IPS DF 4.7 (cell line): ENCODE data around the gene FOXG1.

Source experiments
- DNase-seq: peaks from one replicate; pipeline ENCODE4 v3.0.0-alpha.2; 2013; ENCODE audit warnings: low spot score; ENCODE audit errors: extremely low read depth

The FOXG1 gene

GRCh38 chr14:28766469-28766955 lies at the start of gene FOXG1:
FOXG1 (plus strand) TSS chr14:28766787; CDS start chr14:28767280, 493 bp downstream.
- no peak for DNase-seq

GRCh38 chr14:28719130-28719529 lies 47.5 kb upstream of the FOXG1 start:
- no peak for DNase-seq

GRCh38 chr14:28731358-28731757 lies 35.2 kb upstream of the FOXG1 start:
- no peak for DNase-seq

GRCh38 chr14:28742171-28742846 lies 24.3 kb upstream of the FOXG1 start:
- no peak for DNase-seq

- DNase-seq, result no peak
Observed at GRCh38 chr14:28744126-28744525, 22.5 kb upstream of the FOXG1 start.

GRCh38 chr14:28745176-28745575 lies 21.4 kb upstream of the FOXG1 start:
- DNase-seq, result no peak

GRCh38 chr14:28746247-28746646 lies 20.3 kb upstream of the FOXG1 start:
- DNase-seq, result no peak

- DNase-seq, result no peak
Observed at GRCh38 chr14:28751467-28752058, 15.0 kb upstream of the FOXG1 start.

- no peak for DNase-seq
Observed at GRCh38 chr14:28754209-28754985, 12.2 kb upstream of the FOXG1 start.

- no peak for DNase-seq
Observed at GRCh38 chr14:28755198-28755815, 11.3 kb upstream of the FOXG1 start.

- no peak for DNase-seq
Observed at GRCh38 chr14:28755884-28756268, 10.7 kb upstream of the FOXG1 start.

- DNase-seq, result no peak
Observed at GRCh38 chr14:28756269-28756883, 10.2 kb upstream of the FOXG1 start.

GRCh38 chr14:28756884-28757570 lies 9.6 kb upstream of the FOXG1 start:
- no peak for DNase-seq

GRCh38 chr14:28757786-28758185 lies 8.8 kb upstream of the FOXG1 start:
- no peak for DNase-seq

- no peak for DNase-seq
Observed at GRCh38 chr14:28758253-28758884, 8.2 kb upstream of the FOXG1 start.

GRCh38 chr14:28758885-28759652 lies 7.5 kb upstream of the FOXG1 start:
- DNase-seq, result no peak

GRCh38 chr14:28759653-28760313 lies 6.8 kb upstream of the FOXG1 start:
- no peak for DNase-seq

GRCh38 chr14:28760431-28760996 lies 6.1 kb upstream of the FOXG1 start:
- DNase-seq, result no peak
